ENCODE measurements around the gene IL31. TPM values are rescaled to one million over a fixed set of nuclear protein-coding genes. Genes with fewer than 3 reads are reported as not detected.
"Not testable (repeated sequence)": the region's sequence is repeated elsewhere in the genome, so short reads cannot be mapped to it uniquely, and the experiment has no call there.

Gene IL31
- not detected for polyA plus RNA-seq (ENCODE audit: insufficient read length in 12 of 12)
- long read RNA-seq, donor 1, result 0 reads
- long read RNA-seq, donor 2, result 0 reads
- long read RNA-seq, donor 3, result 0 reads
- long read RNA-seq, donor 4, result 0 reads
- long read RNA-seq, donor 5, result 0 reads
- long read RNA-seq, donor 6, result 0 reads
- long read RNA-seq, donor 7, result 0 reads
- long read RNA-seq, donor 8, result 0 reads
- long read RNA-seq, donor 9, result 0 reads
- long read RNA-seq, donor 10, result 0 reads
- long read RNA-seq, donor 11, result 0 reads

DNA sequence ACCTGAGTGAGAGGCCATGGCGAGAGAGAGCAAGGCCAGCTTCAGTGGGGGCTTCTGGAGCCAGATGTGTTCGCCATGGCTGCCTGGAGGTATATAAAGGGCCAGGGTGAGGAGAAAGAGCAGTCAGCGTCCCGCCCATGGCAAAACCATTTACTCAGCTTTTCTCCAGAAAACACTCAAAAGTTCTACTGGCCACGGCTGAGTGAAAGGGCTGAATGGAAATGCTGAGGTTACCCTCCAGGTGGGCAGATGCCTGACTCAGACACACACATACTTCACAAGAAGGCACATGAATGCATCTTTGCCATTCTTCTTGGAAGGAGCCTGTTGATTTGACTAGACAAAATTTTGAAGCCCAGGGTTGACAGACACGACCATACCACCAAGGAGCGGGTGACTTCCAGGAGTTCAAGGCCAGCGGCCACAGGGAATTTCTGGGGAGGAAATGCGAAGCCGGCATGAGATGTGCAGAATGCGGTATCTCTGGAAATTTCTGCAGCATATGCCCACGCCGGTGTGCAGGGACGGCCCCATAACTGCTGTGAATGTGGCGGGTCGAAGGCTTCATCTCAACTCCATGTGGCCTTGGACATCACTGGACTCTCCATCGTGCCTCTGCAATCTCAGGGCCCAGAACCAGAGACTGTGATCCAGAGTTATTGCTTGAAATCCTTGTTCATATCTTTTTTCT, at the start of gene IL31:
IL31 (minus strand) TSS at position 67 of the 691 bp plus-strand sequence; CDS start at position 18, 49 bp downstream.
- DNase-seq, result no peak

DNA sequence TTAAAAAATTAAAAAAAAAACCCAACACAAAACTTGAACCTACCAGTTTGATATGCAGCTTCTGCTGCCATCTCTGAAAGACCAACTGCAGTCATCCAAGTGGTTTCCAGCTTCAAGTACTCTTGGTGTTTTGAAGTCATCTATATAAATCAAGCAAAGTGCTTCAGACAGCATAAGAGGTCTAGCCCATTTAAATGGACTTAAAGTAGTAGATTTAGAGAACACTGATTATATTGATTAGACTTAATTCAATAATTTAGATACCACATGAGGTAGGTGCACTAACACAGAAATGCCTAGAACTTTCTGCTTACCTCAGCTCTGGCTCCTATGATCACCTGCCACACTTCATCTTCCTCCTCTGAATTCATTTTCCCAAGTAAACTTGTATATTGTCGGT, 42.4 kb upstream of the IL31 start:
- DNase-seq, result no peak

GRCh38 chr12:122215771-122216170, 41.8 kb upstream of the IL31 start:
- DNase-seq, result no peak

DNA sequence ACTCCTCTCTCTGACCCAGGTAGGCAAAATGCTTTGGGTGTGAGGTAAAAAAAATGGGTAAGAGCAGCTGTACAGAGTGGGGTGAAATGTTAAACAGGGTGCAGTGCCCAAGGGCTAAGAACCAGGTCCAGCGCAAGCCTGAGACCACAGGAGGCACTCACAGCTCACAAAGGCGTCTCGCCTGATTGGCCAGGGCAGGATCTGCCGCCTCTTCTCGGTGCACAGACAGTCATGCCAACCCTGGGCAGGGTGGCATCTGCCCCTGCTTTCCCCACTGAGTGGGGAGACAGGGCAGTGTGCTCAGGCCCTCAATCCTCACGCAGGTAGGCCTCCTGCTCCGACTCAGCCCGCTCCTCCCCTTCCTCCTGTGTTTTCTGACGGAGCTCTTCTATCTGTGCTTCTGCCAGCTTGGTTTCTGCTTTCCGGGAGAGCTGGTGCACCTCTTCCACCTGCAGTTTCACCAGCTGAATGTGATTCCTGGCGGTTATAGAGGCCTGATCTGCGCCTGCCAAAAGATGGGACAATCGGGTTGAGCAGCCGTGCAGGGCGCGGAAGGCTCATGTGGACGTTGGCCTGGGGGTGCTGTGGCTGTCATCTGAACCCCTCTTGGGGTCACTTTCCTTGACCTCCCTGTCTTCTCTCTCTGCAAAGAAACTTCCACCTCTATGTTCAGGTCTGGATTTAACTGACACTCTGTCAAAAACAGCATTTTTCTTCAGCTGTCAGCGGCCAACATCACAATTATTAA, 34.2 kb upstream of the IL31 start:
- DNase-seq, result no peak

DNA sequence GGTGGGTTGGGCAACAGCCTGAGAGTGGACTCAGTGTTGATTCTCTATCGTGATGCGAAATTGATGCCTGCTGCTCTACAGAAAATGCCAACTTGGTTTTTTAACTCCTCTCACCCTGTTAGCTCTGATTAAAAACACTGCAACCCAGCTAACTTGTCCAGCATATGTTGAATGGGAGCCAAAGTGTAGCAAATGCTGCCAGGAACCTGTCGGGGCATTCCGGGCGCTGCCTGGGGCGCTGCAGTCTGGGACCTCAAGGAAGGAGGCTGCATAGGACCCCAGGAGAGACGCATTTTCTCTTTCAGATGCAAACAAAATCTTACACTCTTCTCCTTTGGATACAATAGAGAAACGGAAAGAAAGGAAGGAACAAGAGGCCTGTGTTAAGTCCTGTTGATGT, 33.4 kb upstream of the IL31 start:
- no peak for DNase-seq

GRCh38 chr12:122206976-122207375, 33.0 kb upstream of the IL31 start:
- no peak for DNase-seq

DNA sequence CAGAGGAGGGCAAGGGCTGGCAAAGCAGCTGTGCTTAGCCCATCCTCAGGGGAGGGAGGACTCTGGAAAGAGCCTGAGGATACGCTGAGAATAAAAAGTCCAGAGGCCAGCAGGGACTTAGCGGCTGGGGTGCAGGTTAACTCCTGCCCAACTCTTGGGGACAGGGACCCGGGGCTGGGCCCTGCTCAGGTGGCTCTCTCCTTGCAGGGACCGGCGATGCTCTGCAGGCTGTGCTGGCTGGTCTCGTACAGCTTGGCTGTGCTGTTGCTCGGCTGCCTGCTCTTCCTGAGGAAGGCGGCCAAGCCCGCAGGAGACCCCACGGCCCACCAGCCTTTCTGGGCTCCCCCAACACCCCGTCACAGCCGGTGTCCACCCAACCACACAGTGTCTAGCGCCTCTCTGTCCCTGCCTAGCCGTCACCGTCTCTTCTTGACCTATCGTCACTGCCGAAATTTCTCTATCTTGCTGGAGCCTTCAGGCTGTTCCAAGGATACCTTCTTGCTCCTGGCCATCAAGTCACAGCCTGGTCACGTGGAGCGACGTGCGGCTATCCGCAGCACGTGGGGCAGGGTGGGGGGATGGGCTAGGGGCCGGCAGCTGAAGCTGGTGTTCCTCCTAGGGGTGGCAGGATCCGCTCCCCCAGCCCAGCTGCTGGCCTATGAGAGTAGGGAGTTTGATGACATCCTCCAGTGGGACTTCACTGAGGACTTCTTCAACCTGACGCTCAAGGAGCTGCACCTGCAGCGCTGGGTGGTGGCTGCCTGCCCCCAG, 32.3 kb upstream of the IL31 start:
- no peak for DNase-seq

GRCh38 chr12:122205053-122205925, 31.3 kb upstream of the IL31 start:
- no peak for DNase-seq

- DNase-seq, result no peak
Measured at GRCh38 chr12:122204167-122205052, 30.4 kb upstream of the IL31 start.

GRCh38 chr12:122203301-122204166, 29.5 kb upstream of the IL31 start, which contains the start of gene B3GNT4:
TSS of gene B3GNT4 (plus strand) at chr12:122203709. CDS start at chr12:122204619, 910 bp downstream.
- peak; percentile 25 for DNase-seq

- not testable (repeated sequence) for DNase-seq
Measured at GRCh38 chr12:122202811-122203210, 28.8 kb upstream of the IL31 start.

DNA sequence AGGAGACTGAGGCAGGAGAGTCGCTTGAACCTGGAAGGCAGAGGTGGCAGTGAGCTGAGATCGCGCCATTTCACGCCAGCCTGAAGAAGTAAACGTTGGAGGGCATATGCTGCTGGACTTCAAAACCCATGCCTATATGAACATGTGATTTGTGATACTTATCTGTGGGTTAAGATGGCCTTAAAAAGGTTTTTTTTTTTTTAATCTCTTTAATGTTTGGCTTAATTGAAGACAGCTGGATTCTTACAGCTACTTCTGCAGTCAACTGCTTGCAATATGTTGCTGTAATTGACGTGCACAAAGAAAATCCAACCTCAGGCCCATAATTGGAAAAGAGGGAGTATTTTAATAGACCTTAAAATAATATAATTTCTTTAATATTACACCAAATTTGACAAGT, 28.0 kb upstream of the IL31 start:
- no peak for DNase-seq

GRCh38 chr12:122201381-122201780, 27.4 kb upstream of the IL31 start:
- no peak for DNase-seq

- DNase-seq, result no peak
Measured at GRCh38 chr12:122200541-122201175, 26.6 kb upstream of the IL31 start.

GRCh38 chr12:122199484-122200355, 25.7 kb upstream of the IL31 start:
- no peak for DNase-seq

DNA sequence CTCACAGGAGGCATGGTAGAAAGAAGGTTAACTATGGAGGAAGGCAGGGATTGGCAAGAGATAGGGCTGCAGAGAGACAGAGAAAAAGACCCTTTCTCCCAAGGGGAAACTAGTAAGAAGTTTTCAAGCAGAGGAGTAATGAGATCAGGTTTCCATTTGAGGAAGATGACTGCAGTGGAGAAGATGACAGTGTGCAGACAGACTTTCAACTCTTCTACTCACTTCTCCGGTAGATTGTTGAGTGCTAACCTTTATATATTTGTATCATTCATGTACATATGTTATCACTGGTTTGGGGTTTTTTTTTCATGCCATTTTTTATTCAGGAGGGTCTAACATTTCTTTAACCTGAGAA, 23.6 kb upstream of the IL31 start:
- DNase-seq, result no peak

DNA sequence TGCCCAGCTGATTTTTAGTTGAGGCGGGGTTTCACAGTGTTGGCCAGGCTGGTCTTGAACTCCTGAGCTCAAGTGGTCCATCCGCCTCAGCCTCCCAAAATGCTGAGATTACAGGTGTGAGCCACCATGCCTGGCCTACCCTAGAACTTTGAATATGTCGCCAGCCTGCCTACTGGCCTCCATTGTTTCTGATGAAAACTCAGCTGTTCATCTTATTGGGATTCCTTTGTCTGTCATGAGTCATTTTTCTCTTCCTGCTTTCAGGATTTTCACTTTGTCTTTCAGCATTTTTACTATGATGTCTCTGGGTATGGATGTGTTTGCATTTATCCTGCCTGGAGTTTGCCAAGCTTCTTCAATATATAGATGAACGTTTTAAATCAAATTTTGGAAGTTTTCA, 21.4 kb upstream of the IL31 start:
- no peak for DNase-seq
